C4-2B (cell line): ENCODE data around the gene PRMT2.

ENCODE experiments used
- CTCF ChIP-seq: fragments of 450-650 bp; conservative IDR thresholded peaks from 2 replicates; pipeline ENCODE4 v1.5.1; 2017; ENCODE audit warnings: mild to moderate bottlenecking
- ZFX ChIP-seq: fragments of 450-650 bp; IDR thresholded peaks from 2 replicates; pipeline ENCODE4 v1.6.1; 2017

DNA sequence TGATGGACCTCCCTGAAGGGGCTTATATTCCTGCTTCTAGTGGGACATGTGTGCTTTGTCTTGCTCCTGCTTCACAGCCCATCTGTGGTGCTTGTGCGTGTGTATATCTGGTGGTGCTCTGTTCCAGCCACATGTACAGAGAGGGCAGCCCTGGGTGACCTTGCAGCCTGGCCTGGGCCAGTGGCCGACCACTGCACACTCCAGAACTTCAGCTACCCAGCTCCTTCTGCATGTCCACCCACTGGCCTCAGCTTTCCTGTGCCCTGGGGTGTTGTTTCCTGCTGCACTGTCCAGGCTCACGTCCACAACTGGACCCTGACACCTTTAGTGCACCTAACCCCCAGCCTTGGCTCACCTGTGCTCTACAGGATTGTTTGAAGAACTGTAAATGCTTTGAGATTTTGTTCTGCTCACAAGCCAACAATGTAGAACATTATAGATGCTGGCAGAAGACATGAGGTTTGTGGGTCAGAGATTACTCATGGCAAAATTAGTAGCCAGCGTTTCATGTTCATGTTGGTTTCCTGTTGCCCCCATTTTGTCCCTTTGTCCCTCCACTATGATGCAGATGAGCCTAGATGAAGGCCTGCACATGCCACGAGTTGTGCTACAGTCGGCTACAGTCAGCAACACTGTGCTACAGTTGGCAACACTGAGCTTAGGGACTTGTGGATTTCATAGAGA, 25.3 kb upstream of the PRMT2 start:
- TF ChIP-seq CTCF, result no peak
- no peak for TF ChIP-seq ZFX
